MM.1S (cell line): ENCODE measurements around the gene LCN12.

Experiments
- DNase-seq: peaks from one replicate; pipeline ENCODE4 v3.0.0-alpha.2; 2015
- H2AFZ ChIP-seq: fragments of 300-600 bp; sonication (generic); 2 replicates; pipeline ENCODE4 v1.6.0; 2016; ENCODE audit warnings: antibody characterized with exemption, low read length
- H3F3A ChIP-seq: fragments of 300-600 bp; sonication (generic); 2 replicates; pipeline ENCODE4 v1.6.1; 2016; ENCODE audit warnings: mild to moderate bottlenecking, antibody characterized with exemption, low read length, moderate library complexity, mixed read lengths; ENCODE audit not compliant: insufficient read depth
- H3K27ac ChIP-seq: fragments of 300-600 bp; sonication (generic); 2 replicates; pipeline ENCODE4 v1.5.1; 2016; ENCODE audit warnings: mild to moderate bottlenecking, low read length
- H3K27me3 ChIP-seq: fragments of 300-600 bp; sonication (generic); replicated peaks from 2 replicates; pipeline ENCODE4 v1.6.0; 2016; ENCODE audit warnings: low read length; ENCODE audit not compliant: insufficient read depth
- H3K36me3 ChIP-seq: fragments of 300-600 bp; sonication (generic); replicated peaks from 2 replicates; pipeline ENCODE4 v1.6.1; 2016; ENCODE audit warnings: mild to moderate bottlenecking, low read length, mixed read lengths; ENCODE audit not compliant: insufficient read depth
- H3K4me1 ChIP-seq: fragments of 300-600 bp; sonication (generic); 2 replicates; pipeline ENCODE4 v1.6.1; 2016; ENCODE audit warnings: low read length, mixed read lengths
- H3K4me2 ChIP-seq: fragments of 300-600 bp; sonication (generic); 2 replicates; pipeline ENCODE4 v1.6.0; 2016; ENCODE audit warnings: low read depth, low read length
- H3K4me3 ChIP-seq: fragments of 300-600 bp; sonication (generic); 2 replicates; pipeline ENCODE4 v1.5.1; 2016; ENCODE audit warnings: low read length, mixed read lengths
- H3K79me2 ChIP-seq: fragments of 300-600 bp; sonication (generic); 2 replicates; pipeline ENCODE4 v1.6.1; 2016; ENCODE audit warnings: mixed run types, low read length, mixed read lengths
- H3K9ac ChIP-seq: fragments of 300-600 bp; sonication (generic); 2 replicates; pipeline ENCODE4 v1.6.1; 2016; ENCODE audit warnings: low read length, mixed read lengths
- H3K9me2 ChIP-seq: fragments of 300-600 bp; sonication (generic); replicated peaks from 2 replicates; pipeline ENCODE4 v1.6.1; 2016; ENCODE audit warnings: mild to moderate bottlenecking, low read length, mixed read lengths; ENCODE audit not compliant: insufficient read depth
- H3K9me3 ChIP-seq: fragments of 300-600 bp; sonication (generic); replicated peaks from 2 replicates; pipeline ENCODE4 v1.6.1; 2016; ENCODE audit warnings: mild to moderate bottlenecking, low read length, mixed read lengths; ENCODE audit not compliant: insufficient read depth
- H4K20me1 ChIP-seq: fragments of 300-600 bp; sonication (generic); 2 replicates; pipeline ENCODE4 v1.6.1; 2016; ENCODE audit warnings: mild to moderate bottlenecking, low read length, moderate library complexity, mixed read lengths; ENCODE audit not compliant: insufficient read depth
- EZH2 ChIP-seq: fragments of 300-600 bp; sonication (generic); optimal IDR thresholded peaks from 2 replicates; pipeline ENCODE3; 2017; ENCODE audit warnings: low read depth, mild to moderate bottlenecking, antibody characterized with exemption, low read length, mixed read lengths
- EZH2phosphoT487 ChIP-seq: fragments of 300-600 bp; sonication (generic); IDR thresholded peaks from 2 replicates; pipeline ENCODE4 v1.6.1; 2018; ENCODE audit warnings: antibody characterized with exemption, low read length
- TF ChIP-seq, protein P1 (sequence below): fragments of 300-600 bp; sonication (generic); IDR thresholded peaks from 2 replicates; pipeline ENCODE4 v1.5.1; 2016; ENCODE audit warnings: antibody characterized with exemption, low read length, mixed read lengths

The LCN12 gene

DNA sequence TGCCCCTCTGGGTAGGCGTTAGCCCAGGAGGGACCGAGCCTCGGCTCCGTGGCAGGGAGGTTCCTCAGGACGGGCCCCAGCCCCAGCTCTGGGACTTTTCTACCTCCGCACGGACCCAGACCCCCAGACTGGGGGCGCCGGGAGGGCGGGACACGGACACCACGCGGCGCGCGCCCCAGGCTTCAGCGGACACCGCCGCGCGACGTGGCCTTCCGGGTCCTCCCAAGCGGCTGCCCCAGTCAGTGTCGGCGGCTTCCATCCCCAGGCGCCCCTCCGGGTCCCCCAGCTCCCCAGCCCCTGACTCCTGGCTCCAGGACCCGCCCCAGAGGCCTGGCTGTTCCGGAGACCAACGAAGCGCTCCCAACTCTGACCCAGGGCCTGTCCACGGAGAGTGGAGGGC, 33.8 kb downstream of the LCN12 start:
- no peak for DNase-seq
- Histone ChIP-seq H3K4me3 (no peak overlapping the region), H3K9me3 (no peaks in the 10 kb centered on the region), H3K9ac (no peak overlapping the region), H3K36me3 (no peaks in the 10 kb centered on the region), H4K20me1 (no peaks in the 10 kb centered on the region), H3K4me2 (no peak overlapping the region), H3K79me2 (no peaks in the 10 kb centered on the region), H3K27ac (no peak overlapping the region), H2AFZ (no peak overlapping the region), H3F3A (no peaks in the 10 kb centered on the region), H3K27me3 (peaks cover 92% of the 10 kb centered on the region), H3K9me2 (no peaks in the 10 kb centered on the region), H3K4me1 (no peaks in the 10 kb centered on the region)
- TF ChIP-seq EZH2: no peak
- TF ChIP-seq, protein P1, sequence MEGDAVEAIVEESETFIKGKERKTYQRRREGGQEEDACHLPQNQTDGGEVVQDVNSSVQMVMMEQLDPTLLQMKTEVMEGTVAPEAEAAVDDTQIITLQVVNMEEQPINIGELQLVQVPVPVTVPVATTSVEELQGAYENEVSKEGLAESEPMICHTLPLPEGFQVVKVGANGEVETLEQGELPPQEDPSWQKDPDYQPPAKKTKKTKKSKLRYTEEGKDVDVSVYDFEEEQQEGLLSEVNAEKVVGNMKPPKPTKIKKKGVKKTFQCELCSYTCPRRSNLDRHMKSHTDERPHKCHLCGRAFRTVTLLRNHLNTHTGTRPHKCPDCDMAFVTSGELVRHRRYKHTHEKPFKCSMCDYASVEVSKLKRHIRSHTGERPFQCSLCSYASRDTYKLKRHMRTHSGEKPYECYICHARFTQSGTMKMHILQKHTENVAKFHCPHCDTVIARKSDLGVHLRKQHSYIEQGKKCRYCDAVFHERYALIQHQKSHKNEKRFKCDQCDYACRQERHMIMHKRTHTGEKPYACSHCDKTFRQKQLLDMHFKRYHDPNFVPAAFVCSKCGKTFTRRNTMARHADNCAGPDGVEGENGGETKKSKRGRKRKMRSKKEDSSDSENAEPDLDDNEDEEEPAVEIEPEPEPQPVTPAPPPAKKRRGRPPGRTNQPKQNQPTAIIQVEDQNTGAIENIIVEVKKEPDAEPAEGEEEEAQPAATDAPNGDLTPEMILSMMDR: no peak
- no peak for TF ChIP-seq EZH2phosphoT487

GRCh38 chr9:136988872-136989271, 36.8 kb downstream of the LCN12 start:
- H3K9me3 ChIP-seq: no peaks in the 10 kb centered on the region
- no peak overlapping the region for H3K27ac ChIP-seq
- no peak overlapping the region for H3K9ac ChIP-seq
- H3F3A ChIP-seq: no peaks in the 10 kb centered on the region; the same call in 1 of the 2 replicates
- H3K4me1 ChIP-seq: no peaks in the 10 kb centered on the region
- no peak overlapping the region for H2AFZ ChIP-seq
- no peak for DNase-seq
- no peaks in the 10 kb centered on the region for H4K20me1 ChIP-seq
- TF ChIP-seq EZH2phosphoT487: no peak
- TF ChIP-seq, protein P1: no peak
- no peak for TF ChIP-seq EZH2
- H3K4me3 ChIP-seq: no peak overlapping the region
- H3K9me2 ChIP-seq: no peaks in the 10 kb centered on the region
- H3K36me3 ChIP-seq: no peaks in the 10 kb centered on the region
- H3K79me2 ChIP-seq: no peaks in the 10 kb centered on the region
- H3K27me3 ChIP-seq: peaks cover 70% of the 10 kb centered on the region
- H3K4me2 ChIP-seq: no peak overlapping the region

GRCh38 chr9:136990242-136990911, 38.3 kb downstream of the LCN12 start:
- H3K4me1 ChIP-seq: no peaks in the 10 kb centered on the region
- no peaks in the 10 kb centered on the region for H3K9me3 ChIP-seq
- TF ChIP-seq, protein P1: no peak
- TF ChIP-seq EZH2: no peak
- no peak for TF ChIP-seq EZH2phosphoT487
- peaks cover 55% of the 10 kb centered on the region for H3K27me3 ChIP-seq
- no peaks in the 10 kb centered on the region for H3K9me2 ChIP-seq
- H4K20me1 ChIP-seq: no peaks in the 10 kb centered on the region
- no peak for DNase-seq
- no peaks in the 10 kb centered on the region for H3K36me3 ChIP-seq
- H3K4me3 ChIP-seq: no peak overlapping the region
- no peaks in the 10 kb centered on the region for H3K79me2 ChIP-seq
- no peak overlapping the region for H2AFZ ChIP-seq
- no peak overlapping the region for H3K4me2 ChIP-seq
- H3K9ac ChIP-seq: no peak overlapping the region
- no peaks in the 10 kb centered on the region; the same call in 1 of the 2 replicates for H3F3A ChIP-seq
- no peak overlapping the region for H3K27ac ChIP-seq
